IMR-90 (cell line): ENCODE data around the gene PLAAT2. TPM values are rescaled to one million over a fixed set of nuclear protein-coding genes. Genes with fewer than 3 reads are reported as not detected.

Experiments used
- ATAC-seq: fragments of 200-7000 bp; cut with Tn5 transposase; 2 replicates; pipeline ENCODE4 v1.9.1; 2020; ENCODE audit warnings: low read depth, mild to moderate bottlenecking, moderate library complexity
- BruUV-seq: library from RNA; stranded (reverse); fragments of 400-500 nt; replicated peaks from 2 replicates; lab custom pipeline; 2021; lab: Mats Ljungman, UMichigan
- CTCF ChIA-PET: fragments of 300-600 bp; formaldehyde crosslinking; extraction: SDS; loops from one replicate; lab custom pipeline; 2021; ENCODE audit warnings: antibody characterized with exemption; lab: Yijun Ruan, JAX
- POLR2A ChIA-PET: fragments of 300-600 bp; sonication (Branson Sonifier 250); formaldehyde crosslinking; loops from one replicate; lab custom pipeline; 2022; ENCODE audit warnings: antibody characterized with exemption; ENCODE audit not compliant: unreplicated experiment; lab: Charles Lee
- DNase-seq: peaks from one replicate; pipeline ENCODE4 v3.0.0; 2013
- H2AFZ ChIP-seq: replicated peaks from 2 replicates; pipeline ENCODE3; 2013; ENCODE audit warnings: low read length, mild to moderate bottlenecking; ENCODE audit not compliant: poor library complexity
- H2AK5ac ChIP-seq: 2 replicates; pipeline ENCODE4 v1.6.1; 2013; ENCODE audit warnings: low read depth, low read length, inconsistent platforms
- H2AK9ac ChIP-seq: replicated peaks from 2 replicates; pipeline ENCODE3; 2013; ENCODE audit warnings: mild to moderate bottlenecking, low read depth, low read length, moderate library complexity; ENCODE audit not compliant: poor library complexity
- H2BK120ac ChIP-seq: 2 replicates; pipeline ENCODE4 v1.6.1; 2013; ENCODE audit warnings: low read depth, low read length, inconsistent platforms
- H2BK15ac ChIP-seq: 3 replicates; pipeline ENCODE4 v1.6.1; 2013; ENCODE audit warnings: low read depth, low read length, inconsistent platforms
- H2BK20ac ChIP-seq: 2 replicates; pipeline ENCODE4 v1.6.1; 2013; ENCODE audit warnings: low read depth, mild to moderate bottlenecking, inconsistent platforms, low read length, moderate library complexity
- H2BK5ac ChIP-seq: 2 replicates; pipeline ENCODE4 v1.6.1; 2013; ENCODE audit warnings: mild to moderate bottlenecking, low read depth, low read length, inconsistent platforms; ENCODE audit not compliant: poor library complexity, severe bottlenecking
- H3K14ac ChIP-seq: replicated peaks from 2 replicates; pipeline ENCODE4 v1.6.1; 2013; ENCODE audit warnings: low read depth, low read length, inconsistent platforms
- H3K18ac ChIP-seq: 2 replicates; pipeline ENCODE4 v1.6.1; 2013; ENCODE audit warnings: low read depth, low read length, control low read depth
- H3K23ac ChIP-seq: 2 replicates; pipeline ENCODE4 v1.6.1; 2013; ENCODE audit warnings: low read depth, low read length, inconsistent platforms
- H3K27ac ChIP-seq: 2 replicates; pipeline ENCODE4 v1.5.1; 2013; ENCODE audit warnings: mild to moderate bottlenecking, control low read depth, low read length; ENCODE audit not compliant: insufficient read depth
- H3K27me3 ChIP-seq: 2 replicates; pipeline ENCODE4 v1.6.1; 2013; ENCODE audit warnings: low read length; ENCODE audit not compliant: control insufficient read depth, insufficient read depth
- H3K36me3 ChIP-seq: 2 replicates; pipeline ENCODE4 v1.6.1; 2013; ENCODE audit warnings: low read length, mixed read lengths; ENCODE audit not compliant: control insufficient read depth, insufficient read depth
- H3K4ac ChIP-seq: 2 replicates; pipeline ENCODE4 v1.6.1; 2013; ENCODE audit warnings: low read depth, low read length, inconsistent platforms
- H3K4me1 ChIP-seq: 2 replicates; pipeline ENCODE4 v1.6.1; 2013; ENCODE audit warnings: low read length, mixed read lengths; ENCODE audit not compliant: control insufficient read depth, insufficient read depth
- H3K4me2 ChIP-seq: 2 replicates; pipeline ENCODE4 v1.6.1; 2013; ENCODE audit warnings: low read depth, mild to moderate bottlenecking, control low read depth, low read length, moderate library complexity
- H3K4me3 ChIP-seq: 2 replicates; pipeline ENCODE4 v1.5.1; 2013; ENCODE audit warnings: low read depth, mild to moderate bottlenecking, control low read depth, low read length, moderate library complexity; ENCODE audit not compliant: insufficient read depth
- H3K56ac ChIP-seq: 2 replicates; pipeline ENCODE4 v1.6.1; 2013; ENCODE audit warnings: low read length, inconsistent platforms; ENCODE audit not compliant: insufficient read depth; ENCODE audit errors: extremely low read depth
- H3K79me1 ChIP-seq, 2 experiments: 2 replicates each; pipeline ENCODE4 v1.6.1; 2013; ENCODE audit warnings: low read length in 2 of 2, inconsistent platforms in 1 of 2, low read depth in 1 of 2
- H3K9ac ChIP-seq: 2 replicates; pipeline ENCODE4 v1.6.1; 2013; ENCODE audit warnings: low read depth, low read length, control low read depth
- H3K9me1 ChIP-seq: 2 replicates; pipeline ENCODE4 v1.6.1; 2013; ENCODE audit warnings: low read length, inconsistent platforms; ENCODE audit not compliant: insufficient read depth
- H3K9me3 ChIP-seq: 2 replicates; pipeline ENCODE4 v1.6.1; 2013; ENCODE audit warnings: low read length; ENCODE audit not compliant: control insufficient read depth, insufficient read depth
- H4K20me1 ChIP-seq: 2 replicates; pipeline ENCODE4 v1.6.1; 2013; ENCODE audit warnings: low read length, inconsistent platforms; ENCODE audit not compliant: insufficient read depth
- H4K5ac ChIP-seq: 2 replicates; pipeline ENCODE4 v1.6.1; 2013; ENCODE audit warnings: mild to moderate bottlenecking, low read depth, low read length, control low read depth
- H4K8ac ChIP-seq, 2 experiments: 2 replicates each; pipeline ENCODE4 v1.6.1; 2013; ENCODE audit warnings: low read depth in 2 of 2, low read length in 2 of 2, control low read depth in 1 of 2, inconsistent platforms in 1 of 2
- H4K91ac ChIP-seq: 2 replicates; pipeline ENCODE4 v1.6.1; 2013; ENCODE audit warnings: low read depth, low read length, inconsistent platforms; ENCODE audit not compliant: insufficient read depth
- BHLHE40 ChIP-seq: fragments of 150-350 bp; IDR thresholded peaks from 2 replicates; pipeline ENCODE4 v1.6.1; 2016; ENCODE audit warnings: mild to moderate bottlenecking, low read depth, low read length
- CEBPB ChIP-seq: IDR thresholded peaks from 2 replicates; pipeline ENCODE4 v1.6.1; 2012; ENCODE audit warnings: low read depth, low read length, improper control_type of control experiment
- CHD1 ChIP-seq: IDR thresholded peaks from 2 replicates; pipeline ENCODE4 v1.6.1; 2012; ENCODE audit warnings: low read depth, low read length, improper control_type of control experiment
- FOS ChIP-seq: fragments of 150-350 bp; IDR thresholded peaks from 2 replicates; pipeline ENCODE4 v1.6.1; 2016; ENCODE audit warnings: low read depth, low read length
- MAFK ChIP-seq: IDR thresholded peaks from 2 replicates; pipeline ENCODE4 v1.6.1; 2012; ENCODE audit warnings: low read depth, low read length, improper control_type of control experiment
- MAZ ChIP-seq: IDR thresholded peaks from 2 replicates; pipeline ENCODE4 v1.6.1; 2012; ENCODE audit warnings: low read depth, mild to moderate bottlenecking, low read length, improper control_type of control experiment, moderate library complexity, borderline replicate concordance
- MXI1 ChIP-seq: IDR thresholded peaks from 2 replicates; pipeline ENCODE4 v1.6.1; 2012; ENCODE audit warnings: low read depth, mild to moderate bottlenecking, low read length, moderate library complexity, borderline replicate concordance
- RAD21 ChIP-seq: IDR thresholded peaks from 2 replicates; pipeline ENCODE4 v1.6.1; 2012; ENCODE audit warnings: low read length, improper control_type of control experiment
- RCOR1 ChIP-seq: IDR thresholded peaks from 2 replicates; pipeline ENCODE4 v1.6.1; 2012; ENCODE audit warnings: mild to moderate bottlenecking, low read length, improper control_type of control experiment; ENCODE audit not compliant: insufficient replicate concordance
- RFX5 ChIP-seq: IDR thresholded peaks from 2 replicates; pipeline ENCODE4 v1.8.0; 2012; ENCODE audit warnings: low read depth, mild to moderate bottlenecking, low read length, moderate library complexity
- SMC3 ChIP-seq: fragments of 150-350 bp; IDR thresholded peaks from 2 replicates; pipeline ENCODE4 v1.6.1; 2016; ENCODE audit warnings: low read depth, mild to moderate bottlenecking, antibody characterized with exemption, low read length, moderate library complexity
- WGBS, 2 experiments: methylation state at CpG; one replicate each; pipeline versions ENCODE4 v1.1.5 to v1.1.7; 2013; ENCODE audit warnings: missing lambda C conversion rate in 2 of 2; ENCODE audit not compliant: insufficient read length in 1 of 2; ENCODE audit errors: extremely low coverage in 2 of 2; 5-methylcytosine and 5-hydroxymethylcytosine counted together
- dilution Hi-C: fragments of 300-500 bp; cut with HindIII; formaldehyde crosslinking; loops from one replicate; pipeline ENCODE4 v1.14.3; 2018; ENCODE audit warnings: low sequenced_read_pairs; ENCODE audit not compliant: unreplicated experiment
- in situ Hi-C: fragments of 300-500 bp; cut with MboI; formaldehyde crosslinking; loops from 3 replicates; pipeline ENCODE4 v1.14.3; 2019; ENCODE audit warnings: low sequenced_read_pairs, inconsistent platforms, mixed read lengths
- intact Hi-C: fragments of 100-400 bp; cut with micrococcal nuclease; formaldehyde crosslinking; loops from 2 replicates; pipeline ENCODE4 v1.10.0; 2022
- polyA plus RNA-seq, 3 experiments: library from polyadenylated mRNA; depleted of rRNA; stranded (reverse); fragments of >200 nt; gene quantifications; 2 replicates each; pipeline ENCODE4 v1.2.3, GENCODE V29; 2012; ENCODE audit warnings: low replicate concordance in 1 of 3
- total RNA-seq: library from RNA; depleted of rRNA; stranded (reverse); fragments of >200 nt; gene quantifications from 2 replicates; pipeline ENCODE4 v1.2.3, GENCODE V29; 2012
- TF ChIP-seq, protein P1 (sequence below): fragments of 150-350 bp; IDR thresholded peaks from 2 replicates; pipeline ENCODE4 v1.6.1; 2017; ENCODE audit warnings: mild to moderate bottlenecking, antibody characterized with exemption, low read length, low read depth
- TF ChIP-seq, protein P2 (sequence below): fragments of 150-350 bp; IDR thresholded peaks from 2 replicates; pipeline ENCODE4 v1.6.1; 2016; ENCODE audit warnings: low read depth, mild to moderate bottlenecking, low read length, moderate library complexity, borderline replicate concordance

PLAAT2 gene
- total and polyA plus RNA-seq, 2 of the 4 experiments (the other 2 are of a cell fraction), result not detected

GRCh38 chr11:63552921-63553320, 10.3 kb downstream of the PLAAT2 start:
- H2AK5ac ChIP-seq, result no peak overlapping the region
- H3K9ac ChIP-seq, result no peak overlapping the region
- no peak overlapping the region for H2BK120ac ChIP-seq
- H2BK15ac ChIP-seq, result no peak overlapping the region
- no peak overlapping the region for H3K14ac ChIP-seq
- ATAC-seq (no peak), DNase-seq (no peak)
- H2AFZ ChIP-seq, result peak overlapping the region; percentile 51
- H3K4ac ChIP-seq, result no peak overlapping the region
- H2BK5ac ChIP-seq, result no peak overlapping the region
- H3K4me1 ChIP-seq, result no peaks in the 10 kb centered on the region
- BruUV-seq, result no TSS peak
- H3K23ac ChIP-seq, result no peak overlapping the region
- no peak overlapping the region for H4K8ac ChIP-seq
- no peaks in the 10 kb centered on the region for H3K36me3 ChIP-seq
- H2BK20ac ChIP-seq, result no peak overlapping the region
- dilution Hi-C loops, result no loop called here
- H3K4me2 ChIP-seq, result no peak overlapping the region
- CTCF ChIA-PET, result no interaction called here
- no peaks in the 10 kb centered on the region for H3K79me1 ChIP-seq
- TF ChIP-seq CEBPB (no peak), MAZ (no peak), RAD21 (no peak), CHD1 (no peak), BHLHE40 (no peak), MXI1 (no peak), RCOR1 (no peak), RFX5 (no peak), FOS (no peak), MAFK (no peak), SMC3 (no peak)
- TF ChIP-seq, protein P1, sequence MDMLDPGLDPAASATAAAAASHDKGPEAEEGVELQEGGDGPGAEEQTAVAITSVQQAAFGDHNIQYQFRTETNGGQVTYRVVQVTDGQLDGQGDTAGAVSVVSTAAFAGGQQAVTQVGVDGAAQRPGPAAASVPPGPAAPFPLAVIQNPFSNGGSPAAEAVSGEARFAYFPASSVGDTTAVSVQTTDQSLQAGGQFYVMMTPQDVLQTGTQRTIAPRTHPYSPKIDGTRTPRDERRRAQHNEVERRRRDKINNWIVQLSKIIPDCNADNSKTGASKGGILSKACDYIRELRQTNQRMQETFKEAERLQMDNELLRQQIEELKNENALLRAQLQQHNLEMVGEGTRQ, result no peak
- TF ChIP-seq, protein P2, sequence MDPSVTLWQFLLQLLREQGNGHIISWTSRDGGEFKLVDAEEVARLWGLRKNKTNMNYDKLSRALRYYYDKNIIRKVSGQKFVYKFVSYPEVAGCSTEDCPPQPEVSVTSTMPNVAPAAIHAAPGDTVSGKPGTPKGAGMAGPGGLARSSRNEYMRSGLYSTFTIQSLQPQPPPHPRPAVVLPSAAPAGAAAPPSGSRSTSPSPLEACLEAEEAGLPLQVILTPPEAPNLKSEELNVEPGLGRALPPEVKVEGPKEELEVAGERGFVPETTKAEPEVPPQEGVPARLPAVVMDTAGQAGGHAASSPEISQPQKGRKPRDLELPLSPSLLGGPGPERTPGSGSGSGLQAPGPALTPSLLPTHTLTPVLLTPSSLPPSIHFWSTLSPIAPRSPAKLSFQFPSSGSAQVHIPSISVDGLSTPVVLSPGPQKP, result no peak
- in situ Hi-C loops, result no loop called here
- H3K27ac ChIP-seq, result no peak overlapping the region
- intact Hi-C loops, result no loop called here
- H3K18ac ChIP-seq, result no peak overlapping the region
- WGBS, 2 experiments, result 100% methylated on average over 1 of the region's 7 CpGs; no CpG with 5 or more reads in 1 of the 2 experiments
- no peaks in the 10 kb centered on the region for H4K20me1 ChIP-seq
- no peaks in the 10 kb centered on the region for H3K9me1 ChIP-seq
- no peaks in the 10 kb centered on the region for H3K9me3 ChIP-seq
- POLR2A ChIA-PET, result no interaction called here
- no peak overlapping the region for H3K56ac ChIP-seq
- H4K91ac ChIP-seq, result no peak overlapping the region
- H4K5ac ChIP-seq, result no peak overlapping the region
- no peak overlapping the region for H3K4me3 ChIP-seq
- H3K27me3 ChIP-seq, result peaks cover 26% of the 10 kb centered on the region
- H2AK9ac ChIP-seq, result peak overlapping the region; percentile 42
